ENCODE results near the gene TNN.

TNN gene

DNA sequence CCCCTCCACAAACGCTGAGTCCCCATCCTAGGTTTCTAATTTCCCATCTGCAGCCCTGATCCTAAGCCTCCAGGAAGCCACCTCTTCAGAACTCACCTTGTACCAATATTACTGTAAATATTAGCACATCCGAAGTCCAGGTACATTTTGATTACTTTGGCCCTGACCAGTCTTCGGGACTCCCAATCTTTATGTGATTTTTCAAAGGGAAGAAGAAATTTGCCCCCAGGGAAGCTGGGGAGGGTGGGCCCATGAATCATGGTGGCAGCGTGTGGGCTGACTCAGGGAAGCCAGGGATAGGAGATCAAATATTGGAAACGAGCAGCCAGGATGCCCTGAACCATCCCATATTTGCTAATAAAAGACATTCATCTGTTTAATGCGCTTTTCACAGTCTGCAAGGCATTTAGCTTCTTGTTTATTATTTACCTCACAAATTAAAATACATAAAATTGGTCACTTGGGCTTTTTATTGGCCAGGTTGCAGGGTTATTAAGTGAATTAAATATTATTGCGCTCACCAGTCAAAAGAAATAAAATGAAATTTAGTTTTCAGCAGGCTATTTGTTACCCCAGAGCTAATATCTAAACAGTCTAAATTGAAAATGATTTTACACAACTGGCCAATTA, 78.4 kb downstream of the TNN start:
- no peak for DNase-seq (ENCODE audit: low read depth in 2 of 2)

DNA sequence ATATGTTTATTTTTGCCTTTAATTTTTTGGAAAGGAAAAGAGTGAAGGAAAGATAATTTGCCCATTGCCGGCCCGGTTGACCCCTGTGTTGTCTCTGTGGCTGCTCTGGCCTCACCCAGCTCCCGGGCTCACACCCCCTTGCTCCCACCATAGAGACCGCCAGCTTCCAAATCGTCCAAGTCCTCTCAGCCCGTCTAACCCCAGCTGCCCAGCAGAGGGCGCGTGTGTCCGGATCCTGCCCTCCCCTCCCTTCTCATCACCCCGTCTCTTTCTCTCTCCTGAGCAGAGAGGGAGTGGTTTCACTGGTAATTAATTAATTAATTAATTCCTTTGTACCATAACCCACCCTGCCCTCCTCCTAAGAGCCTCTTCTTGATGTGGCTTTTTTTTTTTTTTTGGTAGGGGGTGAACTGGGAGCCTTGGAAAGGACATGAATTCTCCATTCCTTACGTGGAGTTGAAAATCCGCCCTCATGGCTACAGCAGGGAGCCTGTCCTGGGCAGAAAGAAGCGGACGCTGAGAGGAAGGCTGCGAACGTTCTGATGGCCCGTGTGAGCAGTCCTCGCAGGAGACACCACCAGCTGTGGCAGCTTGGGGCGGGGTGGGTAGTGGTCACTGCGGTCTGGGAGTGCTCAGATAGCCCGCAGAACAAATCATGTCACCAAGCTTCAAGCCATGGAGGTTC, 79.0 kb downstream of the TNN start:
- peak; percentile 37 to 46 for DNase-seq (ENCODE audit: low read depth in 2 of 2)

DNA sequence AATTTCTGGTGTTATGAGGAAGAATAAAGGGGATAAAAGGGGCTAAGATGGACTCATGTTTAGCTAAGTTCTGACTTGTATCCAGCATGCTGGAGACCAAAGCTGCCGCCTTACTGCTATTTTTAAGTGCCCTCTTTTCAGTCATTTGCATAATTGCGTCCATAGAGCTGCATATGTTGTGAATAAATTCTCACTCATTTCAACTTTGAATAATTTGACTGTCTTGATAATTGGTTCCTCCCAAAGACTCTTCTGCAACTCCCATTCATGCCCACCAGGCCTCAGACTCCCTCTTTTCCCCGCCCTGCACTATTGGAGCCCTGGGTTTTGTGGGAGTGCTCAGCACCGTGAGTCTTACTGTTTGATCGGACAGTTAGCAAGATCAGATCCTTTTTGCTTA, 79.9 kb downstream of the TNN start:
- no peak for DNase-seq (ENCODE audit: low read depth in 2 of 2)

DNA sequence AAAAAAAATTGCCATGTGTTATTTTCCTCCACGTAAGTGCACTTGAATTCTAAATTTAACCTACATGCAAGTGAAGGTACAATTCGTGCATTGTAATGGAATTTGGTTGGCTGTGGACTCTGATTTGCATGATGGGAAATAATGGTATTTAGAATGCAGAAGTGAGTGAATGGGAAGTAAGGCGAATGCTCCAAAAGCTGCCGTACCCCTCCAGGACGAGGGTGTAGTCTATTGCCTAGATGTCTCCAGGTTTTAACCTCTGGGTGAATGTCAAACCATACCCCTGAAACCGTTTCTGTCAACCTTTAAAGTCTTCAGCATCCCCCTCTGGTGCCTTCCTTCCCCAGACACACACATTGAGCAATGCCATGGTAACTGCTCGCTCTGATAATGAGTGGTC, 80.4 kb downstream of the TNN start:
- no peak for DNase-seq (ENCODE audit: low read depth in 2 of 2)

DNA sequence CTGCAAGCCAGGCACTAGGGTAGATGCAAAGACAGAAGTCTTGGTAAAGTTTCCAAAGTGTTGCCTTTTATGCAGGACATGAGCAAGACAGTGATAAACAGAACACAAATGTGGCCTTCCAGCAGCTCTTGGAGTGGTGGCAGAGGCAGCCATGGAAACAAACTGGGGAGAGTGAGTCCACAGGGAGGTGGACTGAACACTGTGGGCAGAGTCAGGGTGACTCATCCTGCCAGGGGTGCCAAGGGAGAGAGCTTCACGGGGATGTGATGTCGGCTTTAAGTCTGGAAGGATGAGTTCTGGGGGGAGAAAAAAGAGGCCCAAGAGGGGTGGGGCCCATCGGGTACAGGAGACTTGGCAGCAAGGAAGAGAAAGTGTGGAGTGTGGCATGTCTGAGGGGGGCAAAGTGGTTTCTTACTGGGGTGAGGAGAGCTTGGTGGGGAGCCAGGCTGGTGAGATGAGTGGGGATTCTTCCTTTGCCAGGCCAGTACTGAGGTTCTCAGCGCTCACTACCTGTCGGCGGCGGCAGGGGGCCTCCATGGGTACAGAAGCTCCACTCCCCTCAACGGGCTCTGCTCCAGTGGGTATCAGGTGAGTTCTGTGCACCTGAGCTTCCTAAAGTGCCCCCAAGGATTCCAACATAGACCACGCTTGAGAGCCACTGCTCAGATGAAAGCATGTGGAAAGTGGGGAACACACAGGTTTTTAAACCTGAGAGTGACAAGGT, 83.1 kb downstream of the TNN start:
- no peak for DNase-seq (ENCODE audit: low read depth in 2 of 2)

DNA sequence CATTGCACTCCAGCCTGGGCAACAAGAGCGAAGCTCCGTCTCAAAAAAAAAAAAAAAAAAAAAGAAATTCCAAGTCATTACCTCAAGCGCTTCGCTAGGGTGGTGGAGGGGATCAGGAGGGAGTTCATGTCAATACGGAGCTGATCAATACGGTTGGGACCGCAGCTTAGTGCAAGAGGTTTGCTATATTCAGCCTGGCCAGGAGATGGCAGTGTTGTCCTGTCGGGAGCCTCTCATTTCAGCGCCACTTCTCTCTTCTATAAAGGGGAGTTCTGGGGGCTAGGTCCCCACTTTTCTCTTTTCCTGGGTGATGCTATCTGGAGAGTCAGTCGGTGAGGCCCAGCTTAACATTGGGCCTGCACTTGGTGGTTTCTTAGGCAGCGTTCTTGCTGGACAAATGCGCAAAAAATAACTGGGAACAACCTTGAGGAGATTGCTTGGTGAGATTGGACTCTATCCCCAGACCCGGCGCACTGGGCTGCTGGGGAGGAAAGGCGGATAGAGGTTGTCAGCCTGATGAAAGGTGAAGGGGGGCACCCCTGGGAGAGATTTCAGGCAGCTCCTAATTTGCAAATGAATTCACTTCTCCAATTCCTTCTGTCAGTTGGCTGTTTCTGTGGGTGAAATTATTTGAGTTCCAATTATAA, 84.5 kb downstream of the TNN start:
- DNase-seq (ENCODE audit: low read depth in 2 of 2): peak; percentile 51 to 60

DNA sequence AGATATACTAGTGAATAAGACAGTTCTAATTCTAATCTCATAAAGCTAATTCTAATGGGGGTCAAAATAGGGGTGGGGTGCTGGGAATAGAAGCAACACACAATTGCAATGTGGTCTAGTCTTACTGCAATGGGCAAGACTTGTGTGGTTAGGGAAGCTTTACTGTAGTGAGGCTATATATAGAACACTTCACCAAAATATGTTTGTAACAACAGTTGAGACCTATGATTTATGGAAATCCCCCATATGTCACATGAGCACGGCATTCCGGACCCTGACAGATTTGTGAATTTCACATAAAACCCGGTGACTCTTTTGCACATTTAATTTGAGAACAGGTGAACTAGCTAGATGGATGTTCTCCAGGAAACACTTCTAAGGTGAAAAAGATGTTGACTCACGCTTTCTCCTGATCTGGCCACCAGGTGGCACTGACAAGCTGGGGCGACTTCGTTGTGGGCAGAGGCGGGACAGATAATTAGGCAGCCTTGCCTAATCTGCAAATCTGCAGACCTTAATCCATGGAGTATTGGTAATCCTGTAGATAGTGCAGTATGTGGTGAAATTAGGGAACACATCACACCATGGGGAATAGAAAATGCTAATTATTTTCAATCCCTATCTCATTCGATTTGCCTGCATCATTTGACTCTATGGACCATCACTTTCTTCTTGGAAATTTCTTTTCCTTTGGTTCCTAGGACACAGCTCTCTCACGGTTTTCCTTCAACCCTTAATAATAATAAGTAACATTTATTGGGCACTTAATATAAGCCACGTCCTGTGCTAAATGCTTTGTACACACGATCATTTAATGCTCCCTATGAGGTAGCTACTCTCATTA, 87.2 kb downstream of the TNN start:
- DNase-seq (ENCODE audit: low read depth in 2 of 2): peak; percentile 60 to 63

DNA sequence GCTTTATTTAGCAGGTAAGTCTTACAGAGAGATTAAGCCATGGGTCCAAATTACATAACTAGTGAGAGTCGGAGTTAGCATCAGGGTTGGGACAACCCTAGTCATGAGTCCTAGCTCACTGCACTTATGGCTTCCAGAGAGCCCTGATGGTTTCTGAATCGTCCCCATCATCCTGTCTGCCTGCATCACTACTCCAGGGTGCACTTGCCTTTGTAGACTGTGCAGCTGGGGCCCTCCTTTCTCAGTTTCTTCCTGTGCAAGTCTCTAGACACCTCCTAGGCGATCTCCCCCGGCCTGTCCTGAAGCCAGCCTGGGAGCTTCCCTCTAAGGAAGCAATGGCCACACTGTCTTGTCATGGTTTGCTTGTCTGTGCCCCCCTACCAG, 87.8 kb downstream of the TNN start:
- DNase-seq (ENCODE audit: low read depth in 2 of 2): no peak

DNA sequence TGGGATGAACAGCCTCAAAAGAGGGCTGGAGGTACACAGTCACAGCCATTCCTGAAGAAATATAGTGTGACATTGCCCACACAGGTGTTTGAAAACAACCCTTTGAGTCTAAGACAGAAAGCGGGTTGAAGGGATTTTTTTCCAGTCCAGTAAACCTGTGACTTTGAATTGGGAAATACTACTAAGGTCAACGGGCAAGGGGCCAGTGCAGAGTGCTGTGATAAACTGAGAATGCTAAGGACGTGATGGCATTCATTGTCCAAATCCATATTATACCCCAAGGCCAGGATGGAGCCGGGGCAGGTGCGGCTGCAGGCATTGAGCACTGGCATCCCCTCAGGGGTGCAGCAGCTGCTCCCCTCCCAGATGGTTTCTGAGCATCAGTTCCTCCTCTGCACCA, 88.3 kb downstream of the TNN start:
- DNase-seq (ENCODE audit: low read depth in 2 of 2): no peak

DNA sequence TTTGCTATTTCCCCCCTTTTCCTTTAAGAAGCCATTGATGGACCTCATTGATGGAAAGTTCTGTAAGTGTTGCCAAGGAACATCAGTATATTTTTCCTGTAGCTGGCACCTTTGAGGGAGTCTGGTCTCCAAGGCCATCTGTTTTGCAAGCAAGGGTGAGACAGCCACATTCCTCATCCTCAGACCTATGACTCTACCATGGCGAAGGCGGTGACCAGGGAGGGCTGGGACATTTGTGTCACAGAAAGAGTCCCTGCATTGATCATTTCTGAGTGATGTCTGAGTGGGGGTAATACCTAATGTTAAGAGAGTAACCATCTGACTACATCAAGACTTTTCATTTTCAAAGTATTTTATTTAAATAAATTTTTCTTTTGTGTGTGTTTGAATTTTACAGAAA, 89.6 kb downstream of the TNN start:
- no peak for DNase-seq (ENCODE audit: low read depth in 2 of 2)

DNA sequence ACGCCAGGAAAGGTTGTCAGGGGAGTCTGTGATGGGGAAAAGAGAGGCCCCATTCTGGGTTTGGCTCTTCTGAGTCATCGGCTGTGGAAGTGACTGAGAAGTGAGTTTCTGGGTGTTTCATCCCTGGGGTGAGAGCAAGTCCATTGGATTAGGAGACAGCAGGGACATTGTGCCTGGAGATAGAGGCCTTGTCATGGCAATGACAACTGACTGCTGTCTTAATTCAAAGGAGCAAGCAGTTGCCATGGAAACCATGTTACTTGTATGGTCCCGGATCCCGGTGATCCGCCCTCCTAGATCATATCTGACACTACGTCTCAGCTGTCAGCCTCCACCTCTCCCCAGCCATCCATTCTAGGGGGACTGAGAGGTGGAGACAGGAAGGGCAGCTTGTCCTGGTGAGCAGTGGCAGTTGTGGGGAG, 90.5 kb downstream of the TNN start:
- DNase-seq (ENCODE audit: low read depth in 2 of 2): no peak

DNA sequence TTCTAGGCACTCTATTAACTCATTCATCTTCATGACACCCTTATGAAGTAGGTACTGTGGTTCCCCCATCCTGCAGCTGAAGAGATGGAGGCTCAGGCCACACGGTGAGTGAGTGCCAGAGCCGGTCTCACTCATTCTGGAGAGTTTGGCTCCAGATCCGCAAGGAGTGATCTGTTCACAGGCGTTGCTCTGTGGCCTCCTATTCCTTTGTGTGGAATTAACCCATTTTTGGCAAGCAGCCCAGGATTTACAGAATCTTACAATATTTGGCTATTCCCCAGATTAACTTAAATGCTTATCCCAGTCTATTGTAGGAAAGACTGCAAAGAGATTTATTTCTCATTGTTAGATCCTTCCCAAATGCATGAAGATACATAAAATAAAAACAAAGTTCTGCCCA, 95.3 kb downstream of the TNN start:
- no peak for DNase-seq (ENCODE audit: low read depth in 2 of 2)

DNA sequence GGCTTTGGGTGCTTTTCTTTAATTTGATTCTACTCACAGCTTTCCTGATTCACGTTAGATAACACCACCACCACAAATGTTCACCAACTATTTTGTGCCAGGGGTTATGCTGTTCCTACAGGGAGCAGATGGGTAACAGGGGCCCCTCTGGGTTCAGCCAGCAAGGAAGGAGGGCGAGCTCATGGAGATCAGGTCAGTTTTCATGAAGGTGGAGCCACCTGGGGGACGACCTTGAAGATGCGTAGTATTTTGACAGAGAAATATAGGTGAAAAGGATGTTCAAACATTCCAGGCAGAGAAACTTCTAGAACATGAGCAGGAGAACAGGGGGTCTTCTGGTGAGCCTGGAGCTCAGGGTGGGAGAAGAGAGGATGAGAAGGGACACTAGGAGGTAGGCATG, 96.1 kb downstream of the TNN start:
- no peak for DNase-seq (ENCODE audit: low read depth in 2 of 2)

DNA sequence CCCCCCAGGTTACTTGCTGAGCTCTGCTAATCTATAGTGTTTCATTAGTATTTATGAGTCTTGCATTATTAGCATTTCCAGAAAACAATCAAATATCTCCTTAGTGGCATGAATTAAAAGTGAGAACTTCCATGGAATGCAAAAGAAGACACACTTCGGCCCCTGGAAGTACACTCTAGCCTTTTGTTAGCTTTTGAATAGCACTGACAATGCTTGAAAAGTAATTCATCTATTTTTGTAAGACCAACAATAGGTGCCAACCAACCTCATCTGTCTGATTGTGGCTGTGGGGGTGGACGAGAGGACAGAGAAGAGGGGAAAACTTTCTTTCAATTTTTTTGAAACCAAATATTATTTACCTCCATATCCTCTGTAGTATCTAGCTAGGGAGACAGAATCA, 97.1 kb downstream of the TNN start:
- DNase-seq (ENCODE audit: low read depth in 2 of 2): no peak

DNA sequence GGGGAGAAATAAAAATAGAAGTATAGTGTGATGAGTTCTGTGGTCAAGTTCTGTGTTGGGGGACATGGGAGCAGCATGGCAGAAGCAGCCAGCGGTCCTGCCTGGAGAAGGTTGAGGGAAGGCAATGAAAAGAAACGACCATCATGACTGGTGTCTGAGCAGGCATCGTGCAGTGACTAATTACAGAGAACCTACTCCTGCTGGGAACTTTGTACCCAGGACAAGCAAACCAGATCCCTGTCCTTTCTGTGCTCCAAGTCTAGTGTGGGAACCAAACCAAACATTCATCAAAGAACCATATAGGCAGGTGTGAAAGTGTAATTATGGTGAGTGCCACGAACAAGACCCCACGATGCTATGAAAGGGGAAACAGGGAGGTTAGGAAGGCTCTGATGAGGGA, 99.1 kb downstream of the TNN start:
- no peak for DNase-seq (ENCODE audit: low read depth in 2 of 2)

DNA sequence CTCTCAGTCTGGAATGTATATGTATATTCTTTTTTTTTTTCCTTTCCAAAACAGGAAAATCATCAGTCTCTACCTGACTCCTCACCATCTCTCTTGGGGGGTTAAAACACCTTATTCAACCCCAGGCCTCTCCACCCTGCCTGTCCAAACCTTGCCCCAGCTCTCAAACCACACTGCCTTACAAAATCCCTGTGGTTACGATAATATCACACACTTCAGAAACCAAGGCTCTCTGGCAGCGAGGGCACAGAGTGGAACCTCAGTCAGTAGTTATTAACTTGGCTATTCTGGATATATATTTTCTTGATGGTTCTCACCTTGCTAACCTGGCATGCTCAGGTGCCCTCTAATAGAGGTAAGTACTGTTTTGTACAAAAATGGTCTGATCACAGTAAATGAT, 100.2 kb downstream of the TNN start:
- DNase-seq (ENCODE audit: low read depth in 2 of 2): no peak

DNA sequence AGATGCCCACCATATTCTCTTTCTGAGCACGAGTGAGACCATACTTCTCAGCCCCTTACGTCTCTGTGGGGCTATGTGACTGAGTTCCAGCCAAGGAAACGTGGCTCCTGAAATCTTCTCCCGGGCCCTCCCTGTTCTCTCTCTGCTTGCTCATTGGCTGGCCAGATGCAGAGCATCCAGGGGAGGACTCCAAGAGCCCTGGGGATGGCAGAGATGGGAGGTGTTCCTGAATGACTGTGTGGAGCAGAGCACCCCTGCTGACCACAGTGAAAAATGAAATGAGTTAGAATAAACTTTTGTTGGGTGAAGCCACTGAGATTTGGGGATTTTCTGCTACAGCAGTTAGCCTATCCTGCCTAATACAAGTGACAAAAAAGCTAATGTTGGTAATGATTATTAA, 101.1 kb downstream of the TNN start:
- no peak for DNase-seq (ENCODE audit: low read depth in 2 of 2)

DNA sequence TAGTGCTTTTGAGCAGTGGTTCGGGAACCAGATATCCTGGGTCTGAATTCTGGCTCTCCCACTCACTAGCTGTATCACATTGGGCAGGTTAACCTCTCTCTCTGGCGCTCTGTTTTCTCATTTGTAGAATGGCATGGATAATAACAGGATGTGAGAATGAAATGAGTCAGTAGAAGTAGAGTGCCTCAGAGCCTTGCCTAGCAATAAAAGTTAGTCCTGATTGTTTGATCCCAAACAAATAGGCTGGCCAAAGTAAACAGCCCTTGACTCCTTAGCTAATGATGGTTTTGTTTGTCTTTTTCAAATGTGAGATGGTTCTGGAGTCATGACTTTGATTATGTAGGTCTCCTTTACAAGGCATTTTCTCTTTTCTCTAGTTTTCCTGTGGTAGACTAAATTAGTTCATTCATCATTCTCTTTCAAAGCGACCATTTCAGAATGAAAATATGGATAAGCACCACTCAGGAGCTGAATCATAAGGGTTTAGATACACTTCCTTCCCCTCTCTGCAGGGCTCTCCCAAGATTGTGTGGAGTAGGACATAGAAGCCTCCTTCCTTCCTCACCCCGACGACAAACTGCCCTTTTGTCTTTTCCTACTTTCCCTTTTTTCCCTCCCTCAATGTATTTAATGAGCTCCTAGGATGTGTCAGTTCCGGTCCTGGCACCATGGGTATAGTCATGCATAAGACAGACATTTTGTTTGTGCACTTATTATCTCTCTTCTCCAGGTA, 101.8 kb downstream of the TNN start:
- no peak for DNase-seq (ENCODE audit: low read depth in 2 of 2)

DNA sequence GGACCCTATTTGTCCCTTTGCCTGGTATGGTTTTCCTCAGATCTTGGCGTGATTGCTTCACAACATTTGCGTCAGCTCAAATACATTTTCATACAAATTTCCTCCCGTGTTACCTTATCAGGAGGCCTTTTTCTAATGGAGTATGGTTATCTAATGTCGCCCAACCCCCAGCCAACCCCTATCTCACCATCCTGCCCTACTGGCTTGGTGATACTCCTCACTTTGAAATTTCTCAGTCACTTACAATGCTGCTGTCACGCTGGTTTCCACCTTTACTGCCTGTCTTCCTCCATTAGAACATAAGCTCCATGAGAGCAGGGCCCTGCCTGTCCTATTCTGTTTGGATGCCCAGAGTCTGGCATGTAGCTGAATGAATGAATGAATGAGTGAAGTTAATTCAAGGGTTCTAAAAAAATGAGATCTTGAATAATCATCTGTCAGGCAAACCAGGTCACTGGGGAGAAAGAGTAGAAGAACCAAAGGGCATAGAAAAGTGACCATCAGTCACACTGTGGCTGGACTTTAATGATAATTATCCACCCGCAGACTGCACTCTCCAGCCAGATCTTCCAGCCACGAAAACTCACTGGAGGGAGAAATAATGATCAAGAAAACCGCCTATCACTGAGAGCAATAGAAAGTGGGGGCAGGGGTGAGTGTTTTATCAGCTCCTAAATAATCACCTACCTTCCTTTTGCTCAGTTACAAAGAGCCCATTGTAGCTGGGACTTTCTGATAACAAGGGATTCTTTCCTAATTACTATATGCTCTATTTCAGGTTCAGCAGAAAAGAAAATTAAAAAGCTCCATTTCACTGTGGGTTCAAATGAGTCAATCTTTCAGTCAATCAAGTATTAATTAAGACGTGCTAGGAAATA, 103.6 kb downstream of the TNN start:
- no peak for DNase-seq (ENCODE audit: low read depth in 2 of 2)

DNA sequence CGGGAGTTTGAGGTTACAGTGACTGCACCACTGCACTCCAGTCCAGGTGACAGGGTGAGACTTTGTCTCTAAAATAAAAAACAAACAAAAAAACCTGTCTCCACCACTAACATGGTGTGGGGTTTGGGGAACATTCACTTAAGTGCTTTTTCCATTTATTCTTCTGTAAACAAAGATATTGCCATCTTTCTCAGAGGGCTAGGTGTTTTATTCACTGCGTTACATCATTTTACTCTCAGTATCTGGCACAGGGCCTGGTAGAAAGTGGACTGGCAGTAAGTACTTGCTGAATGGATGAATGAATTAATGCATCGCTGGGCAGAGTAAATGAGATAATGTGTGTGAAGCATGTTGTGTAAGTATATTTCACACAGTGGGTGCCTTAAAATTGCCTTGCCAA, 104.9 kb downstream of the TNN start:
- DNase-seq (ENCODE audit: low read depth in 2 of 2): no peak

All from stimulated activated CD8-positive, alpha-beta memory T cell treated with anti-CD3 and anti-CD28 coated beads, Interleukin-7, amount 100 ng/mL, for 1 hour (primary cell).